ENCODE data around the gene HECW1.
"Not testable (repeated sequence)": the region's sequence is repeated elsewhere in the genome, so short reads cannot be mapped to it uniquely, and the experiment has no call there.

HECW1 gene

GRCh38 chr7:43332193-43332796 is 219.8 kb downstream of the HECW1 start:
- TF ChIP-seq CTCF (IDR thresholded peaks at IDR 0.05; ENCODE audit: control insufficient read depth, extremely low read depth, insufficient read depth): no peak
- no peak overlapping the region for H3K4me3 ChIP-seq (ENCODE audit: low read depth, low read length)
- DNase-seq (ENCODE audit: low read depth): no peak

GRCh38 chr7:43337191-43337590 is 224.7 kb downstream of the HECW1 start:
- H3K4me3 ChIP-seq (ENCODE audit: low read depth, low read length): no peak overlapping the region

GRCh38 chr7:43337811-43338210 is 225.4 kb downstream of the HECW1 start:
- TF ChIP-seq CTCF (IDR thresholded peaks at IDR 0.05; ENCODE audit: control insufficient read depth, extremely low read depth, insufficient read depth): no peak
- DNase-seq (ENCODE audit: low read depth): no peak

More at GRCh38 chr7:43337191-43337590, 224.7 kb downstream of the HECW1 start:
- no peak for TF ChIP-seq CTCF (IDR thresholded peaks at IDR 0.05; ENCODE audit: control insufficient read depth, extremely low read depth, insufficient read depth)
- no peak for DNase-seq (ENCODE audit: low read depth)

GRCh38 chr7:43341132-43341531 is 228.7 kb downstream of the HECW1 start:
- H3K4me3 ChIP-seq (ENCODE audit: low read depth, low read length): no peak overlapping the region
- TF ChIP-seq CTCF (IDR thresholded peaks at IDR 0.05; ENCODE audit: control insufficient read depth, extremely low read depth, insufficient read depth): no peak
- DNase-seq (ENCODE audit: low read depth): no peak

More at GRCh38 chr7:43337811-43338210, 225.4 kb downstream of the HECW1 start:
- H3K4me3 ChIP-seq (ENCODE audit: low read depth, low read length): no peak overlapping the region

- H3K4me3 ChIP-seq (ENCODE audit: low read depth, low read length); DNase-seq (ENCODE audit: low read depth): not testable (repeated sequence)
Measured at GRCh38 chr7:43343417-43343816, 231.0 kb downstream of the HECW1 start.

- H3K4me3 ChIP-seq (ENCODE audit: low read depth, low read length): not testable (repeated sequence)
Measured at GRCh38 chr7:43345696-43346095, 233.2 kb downstream of the HECW1 start.

GRCh38 chr7:43351683-43352082 is 239.2 kb downstream of the HECW1 start:
- no peak for DNase-seq (ENCODE audit: low read depth)
- TF ChIP-seq CTCF (IDR thresholded peaks at IDR 0.05; ENCODE audit: control insufficient read depth, extremely low read depth, insufficient read depth): no peak
- no peak overlapping the region for H3K4me3 ChIP-seq (ENCODE audit: low read depth, low read length)

More at GRCh38 chr7:43345696-43346095, 233.2 kb downstream of the HECW1 start:
- not testable (repeated sequence) for DNase-seq (ENCODE audit: low read depth)

- TF ChIP-seq CTCF (IDR thresholded peaks at IDR 0.05; ENCODE audit: control insufficient read depth, extremely low read depth, insufficient read depth): 0 out of 2 replicates have a peak, but pooled peaks have one; percentile 12
- no peak overlapping the region for H3K4me3 ChIP-seq (ENCODE audit: low read depth, low read length)
- no peak for DNase-seq (ENCODE audit: low read depth)
Measured at GRCh38 chr7:43353902-43354301, 241.5 kb downstream of the HECW1 start.

Data from LNCaP clone FGC (cell line).